ENCODE measurements around the gene COMT.

Gene COMT

DNA sequence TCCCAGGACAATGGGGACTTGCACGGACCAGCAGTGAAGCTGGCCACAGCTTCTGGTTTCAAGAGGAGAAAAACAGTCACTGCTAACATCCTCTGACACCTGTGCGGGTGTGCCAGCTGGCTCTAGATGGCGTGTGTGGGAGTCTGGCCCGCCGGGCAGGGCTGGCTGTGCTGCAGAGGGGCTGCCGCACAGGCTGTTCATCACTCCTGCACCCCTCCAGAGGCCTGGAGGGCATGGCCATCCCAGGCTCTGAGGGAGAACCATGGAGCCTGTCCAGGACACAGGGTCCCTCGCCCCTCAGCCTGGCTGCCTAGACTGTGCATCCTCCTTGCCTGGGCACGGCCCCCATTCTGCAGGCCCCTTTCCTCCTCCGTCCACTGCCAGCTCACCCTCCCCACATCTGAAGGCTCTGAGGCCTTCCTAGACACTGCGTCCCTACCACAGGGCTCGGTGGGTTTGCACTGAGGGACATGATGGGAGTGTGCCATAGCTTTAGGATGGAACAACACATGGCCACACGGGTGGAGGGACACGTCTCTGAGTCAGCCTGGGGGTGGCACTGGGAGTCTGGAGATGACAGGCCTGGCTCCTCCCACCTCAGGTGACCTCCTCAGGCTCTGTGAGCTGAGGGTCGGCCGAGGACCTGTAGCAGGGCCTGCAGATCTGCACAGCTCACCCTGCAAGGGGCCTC lies 44.8 kb upstream of the COMT start:
- H3K27ac ChIP-seq (ENCODE audit: low read depth, low read length), result no peak overlapping the region
- H3K4ac ChIP-seq (ENCODE audit: low read depth, low read length), result no peak overlapping the region
- peaks cover 5% of the 10 kb centered on the region for H3K4me1 ChIP-seq (ENCODE audit: control insufficient read depth, low read depth, low read length)
- H4K5ac ChIP-seq (ENCODE audit: low read length), result no peak overlapping the region
- no peak overlapping the region for H2AK5ac ChIP-seq (ENCODE audit: low read length)
- H3K56ac ChIP-seq (ENCODE audit: low read length), result no peak overlapping the region
- no peak overlapping the region for H3K9ac ChIP-seq (ENCODE audit: low read length)
- H3K27me3 ChIP-seq (ENCODE audit: insufficient read depth, low read length, poor library complexity), result no peaks in the 10 kb centered on the region
- H3K4me2 ChIP-seq (ENCODE audit: low read length), result no peak overlapping the region
- no peak overlapping the region for H3K4me3 ChIP-seq (ENCODE audit: low read length)
- H2BK120ac ChIP-seq (ENCODE audit: low read depth, low read length), result no peak overlapping the region
- no CpG with 5 or more reads among the region's 15 CpGs for WGBS (ENCODE audit: extremely low coverage, insufficient coverage, low lambda C conversion rate)
- no peak for DNase-seq
- H4K8ac ChIP-seq (ENCODE audit: low read depth, low read length), result no peak overlapping the region
- no peak overlapping the region for H3K18ac ChIP-seq (ENCODE audit: low read length)
- H3K36me3 ChIP-seq (ENCODE audit: control insufficient read depth, insufficient read depth, low read length), result no peaks in the 10 kb centered on the region
- no peak overlapping the region for H2BK15ac ChIP-seq (replicated peaks; ENCODE audit: low read depth)
- H2BK5ac ChIP-seq (ENCODE audit: low read length), result no peak overlapping the region
- no peaks in the 10 kb centered on the region for H3K79me1 ChIP-seq (ENCODE audit: low read length)
- H3K79me2 ChIP-seq (ENCODE audit: control insufficient read depth, insufficient read depth, low read length), result no peaks in the 10 kb centered on the region
- no peak overlapping the region for H3K23ac ChIP-seq (ENCODE audit: low read length)

DNA sequence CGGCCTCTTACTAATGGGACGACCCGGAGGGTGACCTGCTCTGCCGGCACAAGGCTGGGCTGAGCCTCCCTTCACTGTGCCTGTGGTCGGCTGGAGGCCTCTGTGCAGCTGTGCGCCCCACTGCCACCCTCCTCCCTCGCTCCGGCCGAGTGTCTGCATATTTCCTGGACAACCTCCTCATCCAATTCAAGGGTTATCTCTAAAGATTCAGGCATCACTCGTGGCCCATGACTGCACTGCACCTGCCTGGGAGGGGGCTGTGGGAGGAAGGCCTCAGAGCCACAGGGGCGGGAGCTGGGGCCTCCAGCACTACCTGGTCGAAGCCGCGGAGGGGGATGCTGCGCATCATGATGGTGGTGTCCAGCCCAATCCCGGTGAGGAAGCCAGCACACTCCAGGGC lies 43.8 kb upstream of the COMT start:
- H3K4me2 ChIP-seq (ENCODE audit: low read length), result no peak overlapping the region
- no peak overlapping the region for H3K56ac ChIP-seq (ENCODE audit: low read length)
- no peaks in the 10 kb centered on the region for H3K36me3 ChIP-seq (ENCODE audit: control insufficient read depth, insufficient read depth, low read length)
- no peaks in the 10 kb centered on the region for H3K27me3 ChIP-seq (ENCODE audit: insufficient read depth, low read length, poor library complexity)
- H3K18ac ChIP-seq (ENCODE audit: low read length), result no peak overlapping the region
- H3K4ac ChIP-seq (ENCODE audit: low read depth, low read length), result no peak overlapping the region
- WGBS (ENCODE audit: extremely low coverage, insufficient coverage, low lambda C conversion rate), result no CpG with 5 or more reads among the region's 16 CpGs
- H3K9ac ChIP-seq (ENCODE audit: low read length), result no peak overlapping the region
- H4K5ac ChIP-seq (ENCODE audit: low read length), result no peak overlapping the region
- H3K79me1 ChIP-seq (ENCODE audit: low read length), result no peaks in the 10 kb centered on the region
- H2AK5ac ChIP-seq (ENCODE audit: low read length), result no peak overlapping the region
- no peak overlapping the region for H3K27ac ChIP-seq (ENCODE audit: low read depth, low read length)
- no peaks in the 10 kb centered on the region for H3K4me1 ChIP-seq (ENCODE audit: control insufficient read depth, low read depth, low read length)
- no peak overlapping the region for H3K4me3 ChIP-seq (ENCODE audit: low read length)
- H3K79me2 ChIP-seq (ENCODE audit: control insufficient read depth, insufficient read depth, low read length), result no peaks in the 10 kb centered on the region
- no peak overlapping the region for H2BK5ac ChIP-seq (ENCODE audit: low read length)
- no peak overlapping the region for H2BK120ac ChIP-seq (ENCODE audit: low read depth, low read length)
- H2BK15ac ChIP-seq (replicated peaks; ENCODE audit: low read depth), result no peak overlapping the region
- no peak for DNase-seq
- no peak overlapping the region for H4K8ac ChIP-seq (ENCODE audit: low read depth, low read length)
- no peak overlapping the region for H3K23ac ChIP-seq (ENCODE audit: low read length)

DNA sequence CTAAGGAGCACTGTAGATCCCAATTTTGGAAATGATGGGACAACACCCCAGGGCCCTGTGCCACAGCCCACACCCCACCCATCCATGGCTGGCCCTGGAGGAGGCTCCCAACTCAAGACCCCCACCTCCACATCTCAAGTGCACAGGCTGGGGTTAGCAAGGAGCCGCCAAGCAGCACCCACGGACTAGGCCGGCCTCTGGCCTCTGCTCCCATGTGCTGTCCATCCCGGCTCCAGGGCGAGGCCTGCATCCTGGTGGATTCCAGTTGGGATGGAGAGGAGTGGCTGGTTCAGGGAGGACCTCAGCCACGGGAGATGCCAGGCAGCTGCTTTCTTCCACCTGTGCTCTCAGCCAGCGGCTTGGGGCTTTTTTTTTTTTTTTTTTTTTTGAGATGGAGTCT lies 43.4 kb upstream of the COMT start:
- Histone ChIP-seq H2AK5ac (ENCODE audit: low read length) (no peak overlapping the region), H3K79me1 (ENCODE audit: low read length) (no peaks in the 10 kb centered on the region)
- no CpG with 5 or more reads among the region's 7 CpGs for WGBS (ENCODE audit: extremely low coverage, insufficient coverage, low lambda C conversion rate)

DNA sequence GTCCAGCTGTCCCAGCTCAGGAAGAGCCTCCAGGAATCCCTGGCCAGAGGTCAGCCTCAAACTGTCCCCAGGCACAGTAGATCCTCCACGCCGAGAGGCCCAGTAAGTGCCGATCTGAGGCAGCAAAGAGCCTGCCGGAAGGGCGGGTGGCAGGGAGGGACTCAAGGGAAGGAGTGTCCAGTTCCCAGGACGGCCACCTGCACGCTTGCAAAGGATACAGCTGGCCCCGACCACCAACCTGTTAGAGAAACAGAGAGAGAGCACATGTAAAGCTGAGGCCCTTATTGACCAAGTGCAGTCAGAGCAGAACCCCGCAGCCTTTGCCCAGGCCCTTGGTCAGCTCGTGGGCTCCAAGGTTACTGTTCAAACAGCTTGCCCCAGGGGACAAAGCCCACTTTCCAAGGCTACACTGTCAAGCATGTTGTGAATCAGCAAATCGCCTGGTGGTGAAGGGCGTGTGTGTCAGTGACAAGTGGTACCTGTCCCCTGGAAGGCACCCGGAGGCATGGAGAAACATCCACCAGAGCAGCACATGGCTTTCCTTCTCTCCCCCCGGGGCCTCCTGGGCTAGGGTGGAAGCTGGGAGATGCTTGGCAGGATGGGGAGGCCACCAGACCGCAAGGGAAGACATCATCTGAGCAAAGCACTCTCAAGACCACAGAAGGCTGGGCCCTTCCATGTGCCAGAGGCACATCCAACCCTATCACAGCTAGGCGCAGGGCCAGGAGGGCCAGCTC lies 42.6 kb upstream of the COMT start:
- Histone ChIP-seq H3K9ac (ENCODE audit: low read length) (no peak overlapping the region), H3K4me1 (ENCODE audit: control insufficient read depth, low read depth, low read length) (no peaks in the 10 kb centered on the region), H2BK120ac (ENCODE audit: low read depth, low read length) (no peak overlapping the region), H3K4me3 (ENCODE audit: low read length) (no peak overlapping the region), H4K8ac (ENCODE audit: low read depth, low read length) (no peak overlapping the region), H3K27ac (ENCODE audit: low read depth, low read length) (no peak overlapping the region), H2BK15ac (replicated peaks; ENCODE audit: low read depth) (no peak overlapping the region), H3K56ac (ENCODE audit: low read length) (no peak overlapping the region), H3K18ac (ENCODE audit: low read length) (no peak overlapping the region), H3K27me3 (ENCODE audit: insufficient read depth, low read length, poor library complexity) (no peaks in the 10 kb centered on the region), H3K4ac (ENCODE audit: low read depth, low read length) (no peak overlapping the region), H3K23ac (ENCODE audit: low read length) (no peak overlapping the region), H3K36me3 (ENCODE audit: control insufficient read depth, insufficient read depth, low read length) (no peaks in the 10 kb centered on the region), H3K79me2 (ENCODE audit: control insufficient read depth, insufficient read depth, low read length) (no peaks in the 10 kb centered on the region), H2BK5ac (ENCODE audit: low read length) (no peak overlapping the region), H3K4me2 (ENCODE audit: low read length) (no peak overlapping the region), H2AK5ac (ENCODE audit: low read length) (no peak overlapping the region), H3K79me1 (ENCODE audit: low read length) (no peaks in the 10 kb centered on the region), H4K5ac (ENCODE audit: low read length) (no peak overlapping the region)
- no CpG with 5 or more reads among the region's 16 CpGs for WGBS (ENCODE audit: extremely low coverage, insufficient coverage, low lambda C conversion rate)
- DNase-seq, result no peak

More for the DNA sequence above, 43.4 kb upstream of the COMT start:
- no peak for DNase-seq
- Histone ChIP-seq H3K56ac (ENCODE audit: low read length) (no peak overlapping the region), H3K4me1 (ENCODE audit: control insufficient read depth, low read depth, low read length) (no peaks in the 10 kb centered on the region), H2BK120ac (ENCODE audit: low read depth, low read length) (no peak overlapping the region), H3K23ac (ENCODE audit: low read length) (no peak overlapping the region), H3K27me3 (ENCODE audit: insufficient read depth, low read length, poor library complexity) (no peaks in the 10 kb centered on the region), H3K79me2 (ENCODE audit: control insufficient read depth, insufficient read depth, low read length) (no peaks in the 10 kb centered on the region), H2BK15ac (replicated peaks; ENCODE audit: low read depth) (no peak overlapping the region), H2BK5ac (ENCODE audit: low read length) (no peak overlapping the region), H3K4ac (ENCODE audit: low read depth, low read length) (no peak overlapping the region), H4K5ac (ENCODE audit: low read length) (no peak overlapping the region), H4K8ac (ENCODE audit: low read depth, low read length) (no peak overlapping the region), H3K4me2 (ENCODE audit: low read length) (no peak overlapping the region), H3K9ac (ENCODE audit: low read length) (no peak overlapping the region), H3K27ac (ENCODE audit: low read depth, low read length) (no peak overlapping the region), H3K4me3 (ENCODE audit: low read length) (no peak overlapping the region), H3K18ac (ENCODE audit: low read length) (no peak overlapping the region), H3K36me3 (ENCODE audit: control insufficient read depth, insufficient read depth, low read length) (no peaks in the 10 kb centered on the region)

DNA sequence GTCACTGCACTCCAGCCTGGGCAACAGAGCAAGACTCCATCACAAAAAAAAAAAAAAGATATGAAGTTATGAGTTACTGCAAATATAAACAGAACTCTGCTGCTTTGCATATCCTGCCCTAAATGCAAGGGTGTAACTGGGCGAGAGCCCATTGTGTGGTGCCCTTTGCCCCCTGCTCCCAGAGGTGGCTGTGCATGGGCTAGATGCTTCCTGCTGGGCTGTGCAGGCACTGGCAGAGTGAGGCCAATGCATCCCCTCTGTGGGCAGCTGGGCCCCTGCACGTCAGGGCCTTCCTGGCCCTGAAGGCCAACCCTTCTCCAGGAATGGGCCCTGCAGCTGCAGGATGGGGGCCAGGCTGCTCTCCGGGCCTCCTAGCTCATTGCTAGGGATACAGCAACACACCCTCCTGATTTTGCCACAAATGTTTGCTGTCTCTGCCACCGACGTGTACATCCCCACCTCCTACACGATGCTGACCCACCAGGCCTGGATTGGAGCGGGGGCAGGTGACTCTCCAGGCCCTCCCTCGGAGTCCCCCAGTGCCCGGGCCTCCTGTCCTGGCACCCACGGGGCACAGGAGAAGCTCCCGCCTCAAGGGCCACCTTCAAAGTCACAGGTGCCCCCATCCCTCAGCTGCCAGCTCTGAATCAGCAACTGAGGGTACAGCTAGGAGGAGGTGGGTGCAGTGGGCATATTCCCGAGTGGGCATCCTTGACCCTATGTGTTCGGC lies 40.7 kb upstream of the COMT start:
- H2BK15ac ChIP-seq (replicated peaks; ENCODE audit: low read depth), result no peak overlapping the region
- no peaks in the 10 kb centered on the region for H3K27me3 ChIP-seq (ENCODE audit: insufficient read depth, low read length, poor library complexity)
- DNase-seq, result no peak
- WGBS (ENCODE audit: extremely low coverage, insufficient coverage, low lambda C conversion rate), result no CpG with 5 or more reads among the region's 13 CpGs
- no peak overlapping the region for H3K4ac ChIP-seq (ENCODE audit: low read depth, low read length)
- H2BK120ac ChIP-seq (ENCODE audit: low read depth, low read length), result no peak overlapping the region
- H3K4me3 ChIP-seq (ENCODE audit: low read length), result no peak overlapping the region
- H2BK5ac ChIP-seq (ENCODE audit: low read length), result no peak overlapping the region
- H3K4me1 ChIP-seq (ENCODE audit: control insufficient read depth, low read depth, low read length), result no peaks in the 10 kb centered on the region
- H3K79me1 ChIP-seq (ENCODE audit: low read length), result no peaks in the 10 kb centered on the region
- H3K27ac ChIP-seq (ENCODE audit: low read depth, low read length), result no peak overlapping the region
- no peak overlapping the region for H3K9ac ChIP-seq (ENCODE audit: low read length)
- no peak overlapping the region for H4K8ac ChIP-seq (ENCODE audit: low read depth, low read length)
- no peaks in the 10 kb centered on the region for H3K79me2 ChIP-seq (ENCODE audit: control insufficient read depth, insufficient read depth, low read length)
- H3K4me2 ChIP-seq (ENCODE audit: low read length), result no peak overlapping the region
- H4K5ac ChIP-seq (ENCODE audit: low read length), result no peak overlapping the region
- H3K23ac ChIP-seq (ENCODE audit: low read length), result no peak overlapping the region
- no peak overlapping the region for H2AK5ac ChIP-seq (ENCODE audit: low read length)
- no peaks in the 10 kb centered on the region for H3K36me3 ChIP-seq (ENCODE audit: control insufficient read depth, insufficient read depth, low read length)
- no peak overlapping the region for H3K18ac ChIP-seq (ENCODE audit: low read length)
- H3K56ac ChIP-seq (ENCODE audit: low read length), result no peak overlapping the region
